WERI-Rb-1 (cell line): ENCODE measurements around the gene VRK3.

Experiments
- DNase-seq: peaks from one replicate; pipeline ENCODE4 v3.0.0-alpha.2; 2020
- H3K27ac ChIP-seq: fragments of 250-450 bp; sonication (Bioruptor Pico); 2 replicates; pipeline ENCODE4 v1.5.1; 2020; ENCODE audit warnings: mild to moderate bottlenecking, moderate library complexity
- H3K27me3 ChIP-seq: fragments of 250-450 bp; sonication (Bioruptor Pico); 2 replicates; pipeline ENCODE4 v1.5.1; 2021; ENCODE audit warnings: mild to moderate bottlenecking, low read depth, moderate library complexity; ENCODE audit not compliant: insufficient read depth, severe bottlenecking
- H3K36me3 ChIP-seq: fragments of 250-450 bp; sonication (Bioruptor Pico); 2 replicates; pipeline ENCODE4 v1.5.1; 2020; ENCODE audit warnings: mild to moderate bottlenecking, moderate library complexity
- H3K4me3 ChIP-seq: 2 replicates; pipeline ENCODE4 v1.5.1; 2011; ENCODE audit warnings: low read depth, mild to moderate bottlenecking, control low read depth, low read length
- H3K9me3 ChIP-seq: fragments of 250-450 bp; sonication (Bioruptor Pico); 2 replicates; pipeline ENCODE4 v1.5.1; 2021; ENCODE audit warnings: mild to moderate bottlenecking, moderate library complexity; ENCODE audit not compliant: severe bottlenecking
- TF ChIP-seq, protein P1 (sequence below): IDR thresholded peaks from 2 replicates; pipeline ENCODE4 v1.5.1; 2011; ENCODE audit warnings: low read depth, mild to moderate bottlenecking, control low read depth, inconsistent platforms, low read length

VRK3 gene

DNA sequence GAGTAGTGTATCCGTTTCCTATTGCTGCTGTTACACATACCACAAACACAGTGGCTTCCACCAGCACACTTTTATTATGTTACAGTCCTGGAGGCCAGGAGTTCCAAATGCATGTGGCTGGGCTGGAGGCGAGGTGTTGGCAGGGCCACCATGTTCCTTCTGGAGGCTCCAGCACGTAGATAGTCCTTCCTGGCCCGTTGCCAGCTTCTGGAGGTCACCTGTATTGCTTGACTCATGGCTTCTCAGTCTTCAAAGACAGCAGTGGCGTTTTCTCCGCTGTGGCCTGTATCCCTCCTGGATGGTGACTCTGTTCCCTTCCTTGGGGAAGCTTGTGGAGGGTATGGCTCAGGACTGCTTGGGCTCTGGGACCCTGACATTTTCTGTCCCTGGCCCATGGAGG is 15.8 kb upstream of the VRK3 start:
- TF ChIP-seq, protein P1, sequence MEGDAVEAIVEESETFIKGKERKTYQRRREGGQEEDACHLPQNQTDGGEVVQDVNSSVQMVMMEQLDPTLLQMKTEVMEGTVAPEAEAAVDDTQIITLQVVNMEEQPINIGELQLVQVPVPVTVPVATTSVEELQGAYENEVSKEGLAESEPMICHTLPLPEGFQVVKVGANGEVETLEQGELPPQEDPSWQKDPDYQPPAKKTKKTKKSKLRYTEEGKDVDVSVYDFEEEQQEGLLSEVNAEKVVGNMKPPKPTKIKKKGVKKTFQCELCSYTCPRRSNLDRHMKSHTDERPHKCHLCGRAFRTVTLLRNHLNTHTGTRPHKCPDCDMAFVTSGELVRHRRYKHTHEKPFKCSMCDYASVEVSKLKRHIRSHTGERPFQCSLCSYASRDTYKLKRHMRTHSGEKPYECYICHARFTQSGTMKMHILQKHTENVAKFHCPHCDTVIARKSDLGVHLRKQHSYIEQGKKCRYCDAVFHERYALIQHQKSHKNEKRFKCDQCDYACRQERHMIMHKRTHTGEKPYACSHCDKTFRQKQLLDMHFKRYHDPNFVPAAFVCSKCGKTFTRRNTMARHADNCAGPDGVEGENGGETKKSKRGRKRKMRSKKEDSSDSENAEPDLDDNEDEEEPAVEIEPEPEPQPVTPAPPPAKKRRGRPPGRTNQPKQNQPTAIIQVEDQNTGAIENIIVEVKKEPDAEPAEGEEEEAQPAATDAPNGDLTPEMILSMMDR, result no peak
- no peak for DNase-seq
- Histone ChIP-seq H3K4me3 (no peak overlapping the region), H3K9me3 (peaks cover 21% of the 10 kb centered on the region), H3K27ac (no peak overlapping the region), H3K27me3 (no peaks in the 10 kb centered on the region), H3K36me3 (peaks cover 86% of the 10 kb centered on the region)

GRCh38 chr19:50039968-50040367 is 14.8 kb upstream of the VRK3 start:
- no peak for DNase-seq
- H3K36me3 ChIP-seq, result peaks cover 83% of the 10 kb centered on the region
- H3K27me3 ChIP-seq, result no peaks in the 10 kb centered on the region
- TF ChIP-seq, protein P1, result no peak
- H3K9me3 ChIP-seq, result peaks cover 13% of the 10 kb centered on the region
- H3K4me3 ChIP-seq, result no peak overlapping the region
- no peak overlapping the region for H3K27ac ChIP-seq

GRCh38 chr19:50036908-50037307 is 11.7 kb upstream of the VRK3 start:
- Histone ChIP-seq H3K4me3 (no peak overlapping the region), H3K36me3 (peaks cover 85% of the 10 kb centered on the region), H3K27me3 (no peaks in the 10 kb centered on the region), H3K27ac (no peak overlapping the region), H3K9me3 (no peaks in the 10 kb centered on the region)
- TF ChIP-seq, protein P1, result no peak
- DNase-seq, result no peak

GRCh38 chr19:50030937-50031336 is 5.8 kb upstream of the VRK3 start:
- TF ChIP-seq, protein P1, result no peak
- H3K9me3 ChIP-seq, result no peaks in the 10 kb centered on the region
- H3K4me3 ChIP-seq, result no peak overlapping the region
- no peaks in the 10 kb centered on the region for H3K27me3 ChIP-seq
- H3K36me3 ChIP-seq, result peaks cover 69% of the 10 kb centered on the region
- DNase-seq, result no peak
- H3K27ac ChIP-seq, result no peak overlapping the region

GRCh38 chr19:50030225-50030624 is 5.1 kb upstream of the VRK3 start:
- Histone ChIP-seq H3K4me3 (no peak overlapping the region), H3K27me3 (no peaks in the 10 kb centered on the region), H3K36me3 (peaks cover 65% of the 10 kb centered on the region), H3K9me3 (no peaks in the 10 kb centered on the region), H3K27ac (no peak overlapping the region)
- DNase-seq, result no peak
- TF ChIP-seq, protein P1, result no peak

DNA sequence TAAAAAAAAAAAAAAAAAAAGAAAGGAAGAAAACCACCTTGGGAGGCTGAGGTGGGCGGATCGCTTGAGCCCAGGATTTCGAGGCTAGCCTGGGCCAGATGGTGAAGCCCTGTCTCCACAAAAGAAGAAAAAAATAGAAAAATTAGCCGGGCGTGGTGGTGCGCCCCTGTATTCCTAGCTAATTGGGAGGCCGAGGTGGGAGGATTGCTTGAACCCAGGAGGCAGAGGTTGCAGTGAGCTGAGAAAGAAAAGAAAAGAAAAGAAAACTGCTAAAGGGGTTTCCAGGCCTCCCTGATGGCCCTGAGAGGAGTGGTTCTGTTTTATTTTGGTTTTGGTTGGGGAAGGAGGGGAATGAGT is 1.4 kb upstream of the VRK3 start:
- no peaks in the 10 kb centered on the region for H3K9me3 ChIP-seq
- H3K27ac ChIP-seq, result no peak overlapping the region
- DNase-seq, result no peak
- TF ChIP-seq, protein P1, result no peak
- H3K36me3 ChIP-seq, result peaks cover 28% of the 10 kb centered on the region
- H3K27me3 ChIP-seq, result no peaks in the 10 kb centered on the region
- peak overlapping the region; percentile 43 for H3K4me3 ChIP-seq
